GM21367 (cell line): ENCODE results near the gene FGFR3.

Experiments used
- ATAC-seq: cut with Tn5 transposase; IDR thresholded peaks from one replicate; pipeline ENCODE4 v1.9.1; 2021; ENCODE audit not compliant: unreplicated experiment

Gene FGFR3

DNA sequence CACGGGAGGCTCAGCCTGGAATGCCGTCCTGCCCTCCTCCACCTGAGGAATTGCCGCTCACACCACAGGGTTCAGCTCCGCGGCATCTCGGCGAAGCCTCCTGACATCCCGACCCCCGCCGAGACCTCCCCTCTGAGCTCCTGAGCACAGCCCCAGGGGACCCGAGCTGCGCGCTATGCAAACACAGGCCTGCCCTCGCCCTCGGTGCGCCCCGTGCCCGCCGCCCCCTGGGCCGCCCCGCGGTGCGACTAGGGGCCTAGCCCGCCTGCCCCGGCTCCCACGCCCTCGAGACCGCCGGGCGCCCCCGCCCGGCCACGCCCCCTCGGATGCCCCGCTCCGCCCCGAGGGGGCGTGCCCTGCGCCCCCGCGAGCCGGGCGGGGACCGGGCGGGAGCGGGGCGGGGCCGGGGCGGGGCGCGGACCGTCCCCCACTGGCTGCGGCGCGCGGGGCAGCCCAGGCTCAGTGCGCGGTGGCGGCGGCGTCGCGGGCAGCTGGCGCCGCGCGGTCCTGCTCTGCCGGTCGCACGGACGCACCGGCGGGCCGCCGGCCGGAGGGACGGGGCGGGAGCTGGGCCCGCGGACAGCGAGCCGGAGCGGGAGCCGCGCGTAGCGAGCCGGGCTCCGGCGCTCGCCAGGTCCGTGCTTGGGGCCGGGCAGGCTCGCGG, at the start of gene FGFR3:
FGFR3 (plus strand) TSS at position 462 of the 664 bp plus-strand sequence. CDS start 642 bp downstream, outside the sequence.
- peak; percentile 50 for ATAC-seq

- no peak for ATAC-seq
These were observed 49.5 kb upstream of the FGFR3 start for GRCh38 chr4:1743551-1743950.

GRCh38 chr4:1743975-1744374, 49.1 kb upstream of the FGFR3 start:
- no peak for ATAC-seq

GRCh38 chr4:1744552-1744951, 48.5 kb upstream of the FGFR3 start:
- no peak for ATAC-seq

DNA sequence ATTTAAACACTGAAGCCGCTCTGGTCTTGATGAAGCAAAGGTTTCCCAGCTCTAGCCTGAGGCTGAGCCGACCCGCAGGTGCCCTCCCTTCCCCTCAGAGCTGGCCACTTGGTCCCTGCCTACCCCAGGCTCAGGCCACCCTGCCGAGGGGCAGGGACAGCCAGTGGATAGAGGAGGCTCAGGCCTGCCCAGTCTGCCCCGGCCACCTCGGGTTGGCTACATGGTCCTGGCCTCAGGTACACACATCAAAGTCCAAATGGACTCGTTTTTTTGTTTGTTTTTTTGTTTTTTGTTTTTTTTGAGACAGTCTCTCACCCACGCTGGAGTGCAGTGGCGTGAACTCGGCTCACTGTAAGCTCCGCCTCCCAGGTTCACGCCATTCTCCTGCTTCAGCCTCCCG, 47.9 kb upstream of the FGFR3 start:
- no peak for ATAC-seq

DNA sequence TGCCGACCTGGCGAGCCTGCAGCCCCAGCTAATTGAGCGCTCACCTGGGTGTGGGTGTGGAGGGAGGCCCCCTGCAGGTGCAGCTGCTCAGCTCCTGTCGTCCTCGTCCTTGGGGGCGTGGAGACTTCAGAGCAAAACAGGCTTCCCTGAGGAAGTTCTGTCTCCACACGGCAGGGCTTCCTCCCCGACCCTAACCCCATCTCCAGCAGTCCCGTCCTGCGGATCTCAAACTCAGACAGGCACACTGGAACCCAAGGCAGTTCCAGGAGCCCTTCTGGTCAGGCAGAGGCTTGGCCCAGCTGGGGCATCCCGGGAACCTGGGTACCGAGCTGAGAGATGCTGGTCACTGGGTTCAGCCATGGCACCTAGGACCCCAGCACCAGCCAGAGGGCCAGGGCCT, 47.4 kb upstream of the FGFR3 start:
- no peak for ATAC-seq

GRCh38 chr4:1746265-1746691, 46.8 kb upstream of the FGFR3 start:
- no peak for ATAC-seq

DNA sequence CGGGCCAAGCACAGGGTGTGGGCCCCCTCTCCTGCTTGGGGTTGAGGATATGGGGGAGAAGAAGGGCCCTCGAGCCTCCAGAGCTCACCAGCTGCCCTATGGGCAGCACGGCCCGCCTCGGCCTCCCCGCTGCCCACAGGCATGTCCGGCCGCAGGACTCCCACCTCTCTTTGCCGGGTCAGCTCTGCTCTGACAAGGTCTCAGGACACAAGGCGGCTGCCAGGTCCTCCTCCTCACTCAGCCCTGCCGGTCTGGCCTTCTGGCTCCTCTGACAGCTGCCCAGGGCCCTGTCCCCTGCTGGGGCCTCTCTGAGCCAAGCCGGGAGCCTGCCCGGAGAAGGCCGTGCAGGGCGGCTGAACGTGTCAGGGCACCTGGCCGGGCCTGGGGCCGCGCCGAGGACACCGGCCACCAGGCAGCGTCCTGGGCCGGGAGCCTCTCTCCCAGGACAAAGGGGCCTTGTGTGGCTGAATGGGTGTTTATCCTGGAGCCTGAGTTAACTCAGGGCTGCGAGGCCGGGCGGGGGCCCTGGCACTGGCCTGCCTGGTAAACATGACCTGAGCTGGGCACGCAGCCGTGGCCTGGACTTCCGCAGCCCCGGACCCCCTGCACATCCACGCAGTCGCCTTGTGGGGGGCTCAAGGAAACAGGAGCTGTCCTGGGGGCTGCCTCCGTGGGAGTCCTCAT, 46.0 kb upstream of the FGFR3 start:
- ATAC-seq = no peak

GRCh38 chr4:1747603-1747967, 45.5 kb upstream of the FGFR3 start:
- ATAC-seq = no peak

GRCh38 chr4:1748465-1748995, 44.6 kb upstream of the FGFR3 start:
- no peak for ATAC-seq

GRCh38 chr4:1749370-1749769, 43.7 kb upstream of the FGFR3 start:
- ATAC-seq = no peak

DNA sequence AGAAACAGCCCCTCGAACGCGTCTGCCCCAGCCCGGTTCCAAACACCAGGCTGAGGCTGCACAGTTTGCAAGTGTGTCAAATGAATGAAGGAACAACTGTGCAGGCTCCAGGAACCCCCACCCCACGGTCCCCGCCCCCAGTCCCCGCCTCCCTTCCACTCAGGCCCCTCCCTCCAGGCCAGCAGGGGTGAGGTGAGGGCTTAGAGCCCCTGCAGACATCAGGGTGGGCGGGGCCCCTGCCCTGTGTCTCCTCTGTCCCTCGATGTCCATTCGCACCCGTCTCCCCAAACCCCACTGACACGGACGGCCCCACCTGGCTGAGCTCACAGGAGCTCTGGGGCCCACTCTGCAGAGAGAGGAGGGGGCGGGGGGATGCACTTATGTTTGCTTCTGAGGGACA, 43.3 kb upstream of the FGFR3 start:
- ATAC-seq = no peak

- no peak for ATAC-seq
These were observed 42.5 kb upstream of the FGFR3 start for GRCh38 chr4:1750381-1751154.

DNA sequence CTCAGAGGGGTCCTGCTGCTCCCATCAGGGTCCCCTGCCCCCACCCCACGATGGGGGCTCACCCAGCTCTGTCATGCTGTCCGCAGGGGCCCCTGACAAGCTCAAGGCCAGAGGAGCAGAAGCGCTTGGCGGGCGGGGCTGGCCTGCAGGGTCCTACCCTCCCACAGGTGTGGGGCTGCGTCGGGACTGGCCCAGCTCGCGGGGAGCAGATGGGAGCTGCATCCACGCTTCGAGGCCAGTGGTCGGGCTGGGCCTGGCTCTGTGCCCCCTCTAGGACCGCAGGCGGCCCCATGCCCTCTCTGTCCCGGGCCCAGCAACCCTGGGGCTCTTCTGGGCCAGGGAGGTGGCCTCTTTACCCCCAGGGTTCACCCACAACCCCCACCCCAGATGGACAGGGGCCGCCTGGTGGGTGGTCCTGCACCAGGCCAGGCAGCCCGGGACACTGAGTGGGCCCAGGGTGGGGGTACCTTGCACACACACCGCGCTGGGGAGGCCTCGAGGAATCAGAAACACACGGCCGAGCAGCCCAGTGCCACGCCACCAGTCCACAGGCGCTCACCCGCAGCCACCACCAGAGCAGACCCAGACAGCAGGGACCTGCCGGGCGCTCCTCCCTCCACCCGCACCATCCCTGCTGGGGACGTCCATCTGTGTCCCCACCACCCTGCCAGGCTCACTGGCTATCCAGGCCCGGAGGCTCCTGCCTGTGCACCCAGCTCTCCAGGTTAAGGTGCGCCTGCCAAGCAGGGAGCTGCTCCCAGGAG, 41.8 kb upstream of the FGFR3 start:
- no peak for ATAC-seq

- ATAC-seq = no peak
These were observed 41.2 kb upstream of the FGFR3 start for GRCh38 chr4:1751919-1752283.

GRCh38 chr4:1752284-1753041, 40.6 kb upstream of the FGFR3 start:
- no peak for ATAC-seq

GRCh38 chr4:1753294-1753696, 39.8 kb upstream of the FGFR3 start:
- no peak for ATAC-seq

DNA sequence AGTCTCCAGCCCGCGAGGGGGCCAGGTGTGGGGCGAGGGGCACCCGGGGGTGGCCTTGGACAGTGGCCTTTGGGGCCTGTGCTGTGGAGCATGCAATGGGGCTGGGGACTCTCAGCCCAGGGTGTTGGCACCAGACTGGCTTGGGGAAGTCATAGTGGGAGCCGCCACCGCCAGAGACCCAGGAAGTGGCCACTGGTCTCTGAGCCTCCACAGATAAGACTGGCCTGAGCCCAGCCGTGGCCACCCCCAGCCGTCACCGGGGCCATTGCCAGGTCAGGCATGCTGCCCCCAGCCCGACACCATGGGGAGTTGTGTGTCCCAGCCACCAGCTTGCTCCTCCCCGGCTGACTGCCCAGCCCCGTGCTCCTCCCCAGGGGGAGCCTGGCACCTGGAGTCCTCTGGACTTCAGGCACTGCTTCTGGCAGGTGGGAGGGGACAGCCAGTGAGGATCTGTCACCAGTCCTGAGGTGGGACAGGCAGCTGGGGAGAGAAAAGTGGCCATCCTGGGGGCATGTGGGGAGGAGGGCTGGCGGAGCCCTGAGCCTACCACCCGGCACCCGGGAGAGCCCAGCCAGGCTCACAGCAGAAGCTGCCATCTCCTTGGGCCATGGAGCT, 39.3 kb upstream of the FGFR3 start:
- ATAC-seq = no peak

DNA sequence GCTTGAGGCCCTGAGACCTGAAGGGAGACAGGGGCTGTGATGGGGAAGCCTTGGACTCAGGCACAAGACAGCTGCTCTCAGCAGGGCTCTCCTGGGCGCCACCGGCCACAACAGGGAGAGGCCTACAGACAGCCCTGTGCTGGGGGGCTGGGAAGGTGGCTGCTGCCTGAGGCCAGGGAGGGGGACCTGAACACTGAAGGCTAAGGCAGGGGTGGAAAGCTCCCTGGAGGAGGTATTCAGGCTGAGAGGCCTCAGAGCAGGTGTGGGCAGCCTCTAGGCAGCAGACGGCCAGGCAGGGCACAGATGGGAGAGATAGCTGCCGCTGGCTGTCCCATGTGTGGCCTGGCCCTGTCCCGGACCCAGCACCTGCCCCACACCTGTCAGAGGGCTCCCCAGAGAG, 38.8 kb upstream of the FGFR3 start:
- no peak for ATAC-seq

DNA sequence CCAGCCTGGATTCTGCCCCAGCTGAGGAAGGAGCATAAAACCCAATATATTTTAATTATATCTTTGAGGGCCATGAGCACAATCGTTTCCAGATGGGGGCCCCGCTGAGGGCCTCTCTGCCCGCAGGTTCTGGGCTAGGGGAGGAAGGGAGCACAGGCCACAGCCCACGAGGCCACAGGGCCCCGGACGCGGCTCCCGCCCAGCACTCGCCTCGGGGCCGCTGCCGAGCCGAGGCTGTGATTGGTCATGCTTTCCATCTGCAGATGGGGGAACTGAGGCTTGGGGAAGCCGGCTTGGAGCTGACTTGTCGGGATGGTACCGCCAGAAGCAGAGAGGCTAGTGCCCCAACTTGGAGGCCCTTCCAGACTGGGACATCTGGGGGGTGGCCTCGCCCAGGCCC, 37.8 kb upstream of the FGFR3 start:
- no peak for ATAC-seq
